Neuronal stem cell (in vitro differentiated cells): ENCODE data around the gene SLC35A5.

Source experiments
- DNase-seq: peaks from one replicate; pipeline ENCODE4 v3.0.0-alpha.2; 2013; ENCODE audit warnings: low spot score
- H2AFZ ChIP-seq: one replicate; pipeline ENCODE4 v1.6.1; 2013; ENCODE audit warnings: mild to moderate bottlenecking, low read length, inconsistent platforms
- H2AK5ac ChIP-seq: 2 replicates; pipeline ENCODE4 v1.6.1; 2013; ENCODE audit warnings: low read depth, mild to moderate bottlenecking, inconsistent platforms, low read length, moderate library complexity, mixed read lengths
- H2BK120ac ChIP-seq: 2 replicates; pipeline ENCODE4 v1.6.1; 2013; ENCODE audit warnings: low read depth, mild to moderate bottlenecking, inconsistent platforms, low read length, moderate library complexity, mixed read lengths
- H2BK12ac ChIP-seq: one replicate; pipeline ENCODE4 v1.6.1; 2013; ENCODE audit warnings: low read length, inconsistent platforms
- H2BK15ac ChIP-seq: 2 replicates; pipeline ENCODE4 v1.6.1; 2013; ENCODE audit warnings: mild to moderate bottlenecking, low read length, inconsistent platforms, mixed read lengths
- H2BK5ac ChIP-seq: one replicate; pipeline ENCODE4 v1.6.1; 2013; ENCODE audit warnings: inconsistent platforms, mild to moderate bottlenecking, low read length, moderate library complexity
- H3K14ac ChIP-seq: one replicate; pipeline ENCODE4 v1.6.1; 2013; ENCODE audit warnings: low read length, inconsistent platforms
- H3K18ac ChIP-seq: 2 replicates; pipeline ENCODE4 v1.6.1; 2013; ENCODE audit warnings: low read length, inconsistent platforms
- H3K23ac ChIP-seq: 2 replicates; pipeline ENCODE4 v1.6.1; 2013; ENCODE audit warnings: low read depth, mild to moderate bottlenecking, mixed read lengths, low read length, inconsistent platforms; ENCODE audit not compliant: poor library complexity
- H3K27ac ChIP-seq: replicated peaks from 3 replicates; pipeline ENCODE4 v1.5.1; 2013; ENCODE audit warnings: low read length, inconsistent platforms
- H3K27me3 ChIP-seq, 3 experiments: 2 replicates each; pipeline ENCODE4 v1.6.1; 2013; ENCODE audit warnings: low read length in 3 of 3, mild to moderate bottlenecking in 2 of 3, inconsistent platforms in 1 of 3, low read depth in 1 of 3, mixed read lengths in 1 of 3, moderate library complexity in 1 of 3; ENCODE audit not compliant: control insufficient read depth in 3 of 3, insufficient read depth in 3 of 3
- H3K36me3 ChIP-seq, 2 donors: replicated peaks in 1 of 2; 2 replicates each; pipeline ENCODE4 v1.6.1; 2013; ENCODE audit warnings: low read length in 2 of 2; ENCODE audit not compliant: control insufficient read depth in 2 of 2, insufficient read depth in 2 of 2
- H3K4ac ChIP-seq: 2 replicates; pipeline ENCODE4 v1.6.1; 2013; ENCODE audit warnings: inconsistent platforms, mild to moderate bottlenecking, low read length, moderate library complexity
- H3K4me1 ChIP-seq, 2 donors: 1 replicate in 1 of 2; 2 replicates in 1 of 2; pipeline ENCODE4 v1.6.1; 2013; ENCODE audit warnings: low read length in 2 of 2, low read depth in 1 of 2; ENCODE audit not compliant: control insufficient read depth in 2 of 2, insufficient read depth in 1 of 2
- H3K4me2 ChIP-seq: one replicate; pipeline ENCODE4 v1.6.1; 2013; ENCODE audit warnings: mild to moderate bottlenecking, low read length, inconsistent platforms; ENCODE audit not compliant: insufficient read depth, poor library complexity, severe bottlenecking
- H3K4me3 ChIP-seq, 2 donors: 2 replicates each; pipeline ENCODE4 v1.5.1; 2013; ENCODE audit warnings: low read length in 2 of 2, mild to moderate bottlenecking in 2 of 2, inconsistent platforms in 1 of 2, moderate library complexity in 1 of 2
- H3K79me1 ChIP-seq: one replicate; pipeline ENCODE4 v1.6.1; 2013; ENCODE audit warnings: low read depth, mild to moderate bottlenecking, inconsistent platforms, low read length, moderate library complexity
- H3K9ac ChIP-seq: one replicate; pipeline ENCODE4 v1.6.1; 2013; ENCODE audit warnings: mild to moderate bottlenecking, low read depth, low read length, inconsistent platforms; ENCODE audit not compliant: poor library complexity
- H3K9me3 ChIP-seq, 2 donors: replicated peaks in 1 of 2; 2 replicates each; pipeline versions ENCODE3 to v1.6.1; 2013; ENCODE audit warnings: low read length in 2 of 2, mild to moderate bottlenecking in 2 of 2, inconsistent platforms in 1 of 2, low read depth in 1 of 2, mixed read lengths in 1 of 2, moderate library complexity in 1 of 2; ENCODE audit not compliant: control insufficient read depth in 2 of 2, insufficient read depth in 1 of 2
- H4K8ac ChIP-seq: one replicate; pipeline ENCODE4 v1.6.1; 2013; ENCODE audit warnings: low read depth, mild to moderate bottlenecking, inconsistent platforms, low read length, moderate library complexity
- H4K91ac ChIP-seq: one replicate; pipeline ENCODE4 v1.6.1; 2013; ENCODE audit warnings: low read length, low read depth, mild to moderate bottlenecking, inconsistent platforms; ENCODE audit not compliant: poor library complexity
- WGBS, 2 donors: extraction: QIAGEN DNeasy Blood & Tissue Kit; methylation state at CpG; one replicate each; pipeline ENCODE4 v1.1.7; 2013; ENCODE audit warnings: missing lambda C conversion rate in 2 of 2, mixed read lengths in 1 of 2; ENCODE audit not compliant: insufficient read length in 2 of 2, insufficient replicate concordance in 1 of 2; ENCODE audit errors: extremely low coverage in 2 of 2; 5-methylcytosine and 5-hydroxymethylcytosine counted together

SLC35A5 gene

DNA sequence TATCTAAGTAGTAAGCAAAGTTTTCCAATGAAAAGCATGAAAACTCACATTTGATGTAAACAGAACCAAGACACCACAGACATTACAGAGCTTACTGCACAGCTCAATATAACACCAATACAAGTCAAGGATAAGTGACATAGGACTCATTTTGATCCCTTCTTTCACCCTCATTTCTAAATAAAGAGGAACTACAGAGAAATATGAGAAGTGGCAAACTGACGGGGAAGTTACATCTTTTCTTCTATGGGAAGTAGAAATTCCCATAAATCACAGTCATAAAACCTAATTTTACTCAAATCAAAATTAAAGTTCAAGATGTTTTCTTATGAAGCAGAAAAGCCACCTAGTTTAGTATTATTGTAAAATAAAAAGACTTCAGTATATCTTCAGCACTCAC is 3.9 kb upstream of the SLC35A5 start:
- Histone ChIP-seq H3K14ac (no peak overlapping the region), H4K8ac (no peak overlapping the region), H3K4ac (no peak overlapping the region), H2BK12ac (no peak overlapping the region), H3K18ac (no peak overlapping the region), H3K79me1 (peaks cover 2% of the 10 kb centered on the region), H3K27ac (no peak overlapping the region), H3K4me2 (no peak overlapping the region), H2BK15ac (no peak overlapping the region), H4K91ac (no peak overlapping the region), H3K27me3 (no peaks in the 10 kb centered on the region), H2AK5ac (no peak overlapping the region), H3K4me1 (peaks cover 0 to 7% of the 10 kb centered on the region in 2 donors), H2AFZ (no peak overlapping the region), H2BK120ac (no peak overlapping the region), H3K36me3 (peaks cover 0 to 12% of the 10 kb centered on the region in 2 donors), H3K23ac (no peak overlapping the region), H2BK5ac (no peak overlapping the region), H3K9ac (no peak overlapping the region), H3K4me3 (no peak overlapping the region), H3K9me3 (peaks cover 0 to 3% of the 10 kb centered on the region in 2 donors)
- WGBS, 2 donors, result no CpG with 5 or more reads among the region's 1 CpG
- DNase-seq, result no peak

DNA sequence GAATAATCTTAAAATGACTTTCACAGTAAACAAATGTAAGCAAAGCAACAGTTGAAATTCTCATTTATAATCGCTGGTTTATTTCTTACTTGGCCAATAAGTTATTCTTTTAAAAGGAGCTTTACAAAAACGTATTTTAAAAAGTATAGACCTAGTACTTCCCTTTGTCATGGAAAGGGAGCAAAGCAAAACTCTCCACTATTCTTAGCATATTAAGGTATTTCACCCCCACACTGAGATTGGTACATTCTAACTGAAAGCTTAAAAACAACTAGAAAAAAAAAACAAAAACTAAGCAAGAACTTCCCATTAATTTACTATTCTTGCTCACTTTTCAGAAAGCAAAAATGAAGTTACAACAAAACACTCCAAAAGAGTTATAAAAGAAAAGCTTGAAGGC is 1.5 kb upstream of the SLC35A5 start:
- no peak overlapping the region for H2BK12ac ChIP-seq
- no peak overlapping the region for H3K27ac ChIP-seq
- peak overlapping the region; percentile 97 for H2AFZ ChIP-seq
- H2BK120ac ChIP-seq, result no peak overlapping the region
- no peak overlapping the region for H2BK5ac ChIP-seq
- no peak overlapping the region for H4K91ac ChIP-seq
- peaks cover 0 to 11% of the 10 kb centered on the region in 2 donors for H3K4me1 ChIP-seq
- no peak overlapping the region for H3K23ac ChIP-seq
- WGBS, 2 donors, result no CpG with 5 or more reads among the region's 2 CpGs
- H3K79me1 ChIP-seq, result peaks cover 2% of the 10 kb centered on the region
- no peak overlapping the region for H3K4ac ChIP-seq
- no peaks in the 10 kb centered on the region for H3K27me3 ChIP-seq
- peak overlapping the region in 1 of 2 donors; percentile 83 for H3K4me3 ChIP-seq
- no peak overlapping the region for H4K8ac ChIP-seq
- H3K4me2 ChIP-seq, result no peak overlapping the region
- no peak overlapping the region for H3K9ac ChIP-seq
- no peak overlapping the region for H3K18ac ChIP-seq
- peaks cover 0 to 30% of the 10 kb centered on the region in 2 donors for H3K36me3 ChIP-seq
- peaks cover 0 to 3% of the 10 kb centered on the region in 2 donors for H3K9me3 ChIP-seq
- H3K14ac ChIP-seq, result no peak overlapping the region
- H2AK5ac ChIP-seq, result no peak overlapping the region
- no peak for DNase-seq
- H2BK15ac ChIP-seq, result no peak overlapping the region

DNA sequence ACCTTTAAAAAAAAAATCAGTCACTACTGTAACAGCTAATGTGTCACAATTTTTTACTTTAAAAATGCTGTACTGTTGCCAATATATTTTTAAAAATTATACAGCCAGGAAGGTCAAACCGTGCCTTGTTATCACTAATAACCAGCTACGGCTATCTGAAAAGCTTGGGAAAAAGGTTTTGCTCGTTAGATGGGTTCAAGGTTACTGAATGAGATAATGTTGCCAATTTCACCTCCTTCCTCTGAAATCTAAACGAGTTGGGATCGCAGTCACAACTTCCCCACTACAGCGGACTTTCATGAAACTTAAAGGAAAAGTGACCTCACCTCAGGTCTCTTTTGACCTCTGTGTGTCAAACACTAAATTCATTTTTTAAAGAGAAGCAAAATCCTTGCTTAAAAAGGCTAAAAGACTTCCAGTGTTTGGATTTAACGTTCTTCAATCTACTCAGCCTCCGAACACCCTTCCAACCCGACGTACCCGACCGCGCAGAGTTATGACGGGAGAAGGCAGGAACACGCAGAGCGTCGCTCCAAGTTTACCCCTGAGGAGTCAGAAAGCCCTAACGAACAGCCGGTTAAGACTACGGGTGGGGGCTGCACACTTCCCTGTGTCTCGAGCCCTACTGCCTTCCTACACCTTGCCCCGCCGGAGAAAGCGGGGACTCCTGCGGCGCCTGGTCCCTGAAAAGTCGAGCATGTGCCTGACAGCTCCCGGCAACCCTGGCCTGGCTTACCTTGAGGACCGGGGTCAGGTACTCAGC is 943 bp upstream of the SLC35A5 start:
- Histone ChIP-seq H2AK5ac (no peak overlapping the region), H2BK120ac (no peak overlapping the region), H3K9me3 (peaks cover 0 to 1% of the 10 kb centered on the region in 2 donors), H3K14ac (peak overlapping the region; percentile 75), H3K27ac (peak overlapping the region; percentile 81), H2BK5ac (peak overlapping the region; percentile 27), H3K23ac (no peak overlapping the region), H3K4me3 (peak overlapping the region; percentile 83 to 96), H2BK12ac (no peak overlapping the region), H3K4me2 (peak overlapping the region; percentile 80), H4K91ac (no peak overlapping the region), H3K27me3 (no peaks in the 10 kb centered on the region), H3K9ac (peak overlapping the region; percentile 98), H4K8ac (no peak overlapping the region), H3K36me3 (peaks cover 0 to 35% of the 10 kb centered on the region in 2 donors), H3K4me1 (peaks cover 0 to 11% of the 10 kb centered on the region in 2 donors), H2BK15ac (no peak overlapping the region), H3K79me1 (peaks cover 2% of the 10 kb centered on the region), H2AFZ (peak overlapping the region; percentile 97), H3K4ac (no peak overlapping the region), H3K18ac (peak overlapping the region; percentile 96)
- no CpG with 5 or more reads among the region's 29 CpGs for WGBS, 2 donors
- peak; percentile 56 for DNase-seq

DNA sequence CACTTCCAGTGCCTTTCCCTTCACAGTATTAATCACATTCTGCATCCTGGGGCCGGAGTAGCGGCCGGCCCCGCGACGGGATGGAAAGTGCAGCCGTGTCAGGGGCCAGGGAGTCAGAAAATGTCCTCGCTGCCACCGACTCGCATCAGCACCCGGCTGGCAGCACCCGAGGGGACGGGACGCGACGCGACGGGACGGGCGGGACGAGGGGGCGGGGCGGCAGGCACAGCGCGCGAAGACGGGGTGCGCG is 436 bp upstream of the SLC35A5 start:
- WGBS, 2 donors, result no CpG with 5 or more reads among the region's 29 CpGs
- Histone ChIP-seq H4K8ac (no peak overlapping the region), H3K9ac (peak overlapping the region; percentile 98), H2AK5ac (peak overlapping the region; percentile 46), H3K4me3 (peak overlapping the region; percentile 83 to 96), H2BK120ac (no peak overlapping the region), H3K9me3 (no peaks in the 10 kb centered on the region), H3K23ac (peak overlapping the region; percentile 93), H2BK12ac (no peak overlapping the region), H3K4ac (no peak overlapping the region), H3K4me2 (peak overlapping the region; percentile 80), H3K36me3 (peaks cover 0 to 40% of the 10 kb centered on the region in 2 donors), H4K91ac (no peak overlapping the region), H3K14ac (no peak overlapping the region), H2BK15ac (peak overlapping the region; percentile 85), H3K27ac (peak overlapping the region; percentile 81), H3K27me3 (no peaks in the 10 kb centered on the region), H3K18ac (peak overlapping the region; percentile 96), H3K4me1 (peaks cover 0 to 11% of the 10 kb centered on the region in 2 donors), H2AFZ (peak overlapping the region; percentile 97), H3K79me1 (peaks cover 2% of the 10 kb centered on the region), H2BK5ac (peak overlapping the region; percentile 27)
- no peak for DNase-seq
